Lower leg skin (tissue), 3 donors: Measurements from ENCODE around the gene PPP2R5A.

ENCODE experiments used
- CTCF ChIP-seq, 3 donors: fragments of 450-650 bp; IDR thresholded peaks; one replicate each; pipeline ENCODE4 v1.5.1; 2016; ENCODE audit warnings: antibody characterized with exemption in 3 of 3, mild to moderate bottlenecking in 3 of 3, moderate library complexity in 2 of 3
- POLR2A ChIP-seq, 2 donors: fragments of 450-650 bp; IDR thresholded peaks; one replicate each; pipeline ENCODE4 v1.6.1; 2016 to 2017; ENCODE audit warnings: antibody characterized with exemption in 2 of 2, mild to moderate bottlenecking in 1 of 2, moderate library complexity in 1 of 2

DNA sequence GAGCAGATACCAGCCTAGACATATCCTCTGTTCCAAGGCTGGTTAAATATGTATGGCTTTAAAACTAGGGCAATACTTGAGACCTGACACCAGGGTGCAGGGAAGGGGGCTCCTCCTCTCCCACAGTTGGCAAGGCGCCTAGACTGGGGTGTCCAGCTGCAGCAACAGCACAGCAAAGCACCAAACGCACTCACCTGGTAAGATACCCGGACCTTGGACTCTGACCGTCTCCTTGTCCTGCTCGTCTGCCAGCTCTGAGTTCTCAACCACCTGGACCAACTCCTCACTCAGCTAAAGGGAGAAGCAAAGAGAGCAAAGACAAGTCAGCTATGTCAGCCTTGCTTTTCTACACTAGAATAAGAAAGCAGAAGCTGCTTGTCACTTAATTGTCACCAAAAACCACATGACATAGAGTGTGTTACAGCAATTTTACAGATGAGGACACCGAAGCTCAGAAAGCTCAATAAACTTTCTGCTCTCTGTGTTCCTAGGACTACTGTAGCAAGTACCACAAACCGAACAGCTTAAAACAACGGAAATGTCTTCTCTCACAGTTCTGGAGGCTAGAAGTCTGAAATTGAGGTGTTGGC is 125.1 kb downstream of the PPP2R5A start:
- TF ChIP-seq CTCF (IDR thresholded peaks at IDR 0.05), result no peak
- TF ChIP-seq POLR2A (IDR thresholded peaks at IDR 0.05), result no peak
